Stimulated activated memory B cell treated with anti-CD40 and anti-IgM and Interleukin-4, amounts not matched to agents 10 μg/mL and 1 μg/mL and 100 μg/mL, for 72 hours (primary cell): ENCODE results near the gene AXIN1.
"Not testable (repeated sequence)": the region's sequence is repeated elsewhere in the genome, so short reads cannot be mapped to it uniquely, and the experiment has no call there.

Source experiments
- ATAC-seq: fragments of 150-1000 bp; cut with Tn5 transposase; 2 replicates; pipeline ENCODE4 v1.10.0; 2021
- H3K27ac Mint-ChIP-seq: one replicate; pipeline ENCODE4 v1.8.0; 2022; ENCODE audit warnings: mild to moderate bottlenecking, mixed read lengths
- H3K27me3 Mint-ChIP-seq: one replicate; pipeline ENCODE4 v1.8.0; 2022; ENCODE audit warnings: mixed read lengths
- H3K36me3 Mint-ChIP-seq: one replicate; pipeline ENCODE4 v1.8.0; 2022; ENCODE audit warnings: mixed read lengths
- H3K4me1 Mint-ChIP-seq: one replicate; pipeline ENCODE4 v1.8.0; 2022; ENCODE audit warnings: mixed read lengths
- H3K4me3 Mint-ChIP-seq: one replicate; pipeline ENCODE4 v1.8.0; 2022; ENCODE audit warnings: mild to moderate bottlenecking, moderate library complexity, mixed read lengths
- H3K9me3 Mint-ChIP-seq: one replicate; pipeline ENCODE4 v1.8.0; 2022; ENCODE audit warnings: mixed read lengths

The AXIN1 gene

DNA sequence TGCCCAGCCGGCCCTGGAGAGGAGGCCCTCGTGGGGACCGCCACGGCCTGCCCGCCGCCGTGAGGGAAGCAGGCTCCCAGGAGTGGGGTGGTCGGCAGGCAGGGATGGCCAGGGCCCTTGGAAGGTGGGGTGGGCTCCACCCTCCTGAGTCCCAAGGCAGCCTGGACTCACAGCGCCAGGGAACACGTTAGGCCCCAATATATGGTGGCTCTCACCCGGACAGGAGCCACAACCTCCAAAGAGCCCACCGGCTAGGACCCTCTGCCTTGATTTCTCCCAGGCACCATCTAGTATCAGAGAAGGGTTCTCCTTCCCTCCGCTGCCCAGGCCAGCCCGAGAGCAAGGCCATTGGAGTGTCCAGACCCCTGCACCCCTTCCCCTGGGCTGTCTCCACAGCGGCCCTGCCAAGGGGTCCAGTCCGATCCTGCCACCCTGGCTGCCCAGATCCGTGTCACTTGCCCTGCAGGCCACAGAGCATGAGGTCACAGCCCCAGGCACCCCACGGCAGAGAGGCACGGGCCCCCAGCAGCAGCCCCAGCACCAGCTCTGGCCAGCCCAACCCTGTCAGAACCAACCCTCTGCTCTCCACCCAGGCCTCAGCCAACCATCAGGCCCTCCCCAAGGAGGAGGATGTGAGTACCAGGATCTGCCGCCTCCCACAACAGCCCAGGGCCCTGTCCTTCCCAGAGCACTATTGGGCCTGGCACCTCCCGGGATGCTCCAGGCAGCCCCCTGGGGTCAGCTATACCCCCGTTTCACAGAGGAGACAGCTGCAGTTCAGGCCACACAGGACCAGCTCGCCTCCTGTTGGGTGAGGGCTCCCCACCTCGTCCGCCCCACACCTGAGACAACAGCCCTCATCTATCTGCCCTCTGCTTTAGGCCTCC is 1.1 kb upstream of the AXIN1 start:
- Mint-ChIP-seq H3K27me3 (no peaks in the 10 kb centered on the region), H3K4me3 (peak overlapping the region; percentile 27), H3K27ac (no peak overlapping the region), H3K4me1 (peaks cover 17% of the 10 kb centered on the region), H3K9me3 (no peaks in the 10 kb centered on the region), H3K36me3 (no peaks in the 10 kb centered on the region)
- no peak for ATAC-seq

DNA sequence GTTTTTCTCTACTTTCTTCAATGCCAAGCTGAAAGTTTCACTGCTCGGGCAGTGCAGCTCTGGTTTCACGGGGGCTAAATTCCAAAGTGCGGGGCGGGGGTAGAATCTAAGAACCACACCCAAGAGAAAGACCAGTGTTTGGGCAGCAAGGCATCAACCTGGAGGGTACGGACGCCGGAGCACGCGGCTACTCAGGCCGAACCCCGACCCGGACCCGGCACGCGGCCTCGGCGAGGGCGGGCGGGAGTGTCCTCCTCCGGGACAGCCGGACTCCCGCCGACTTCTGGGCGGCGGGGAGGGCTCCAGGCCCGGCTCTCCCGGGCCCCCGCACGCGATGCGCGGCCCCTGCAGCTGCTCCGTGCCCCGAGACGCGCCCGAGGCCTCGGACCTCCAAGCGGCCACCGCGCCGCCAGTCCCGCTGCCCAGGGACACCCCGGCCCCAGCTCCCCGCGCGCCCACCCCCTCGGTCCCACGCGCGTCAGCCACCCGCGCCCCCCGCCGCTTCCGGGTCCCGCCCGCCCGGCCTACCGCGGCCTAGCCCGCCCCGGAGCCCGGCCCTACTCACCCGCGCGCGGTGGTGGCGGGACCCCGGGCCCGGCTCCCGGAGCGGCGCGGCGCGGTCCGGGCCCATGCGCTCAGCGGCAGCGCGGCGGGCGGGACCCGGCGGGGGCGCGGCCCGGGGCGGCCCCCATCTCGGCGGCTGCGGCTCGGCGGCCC is 561 bp downstream of the AXIN1 start:
- H3K27me3 Mint-ChIP-seq: no peaks in the 10 kb centered on the region
- peak overlapping the region; percentile 44 for H3K27ac Mint-ChIP-seq
- peak; percentile 48 for ATAC-seq
- H3K9me3 Mint-ChIP-seq: no peaks in the 10 kb centered on the region
- peaks cover 8% of the 10 kb centered on the region for H3K36me3 Mint-ChIP-seq
- peaks cover 34% of the 10 kb centered on the region for H3K4me1 Mint-ChIP-seq
- peak overlapping the region; percentile 79 for H3K4me3 Mint-ChIP-seq

DNA sequence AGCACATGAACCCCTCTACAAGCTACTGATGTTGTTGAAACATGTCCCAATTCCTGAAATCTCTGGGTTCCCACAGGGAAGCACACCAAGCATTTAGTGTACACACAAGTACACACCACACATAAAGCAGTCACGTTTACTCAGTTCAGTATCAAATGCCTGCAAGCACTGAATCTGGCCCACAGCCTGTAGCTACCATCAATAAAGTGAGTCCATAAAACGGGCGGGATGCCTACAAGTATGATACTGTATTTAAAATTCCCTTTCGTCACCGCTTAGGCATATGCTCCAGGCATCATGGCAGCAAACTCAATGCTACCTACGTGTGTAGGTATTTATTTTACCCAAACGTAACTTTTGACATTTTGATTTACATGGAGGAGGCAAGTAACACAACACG is 2.3 kb downstream of the AXIN1 start:
- Mint-ChIP-seq H3K36me3 (peaks cover 26% of the 10 kb centered on the region), H3K4me1 (peaks cover 44% of the 10 kb centered on the region), H3K9me3 (no peaks in the 10 kb centered on the region), H3K27me3 (no peaks in the 10 kb centered on the region), H3K4me3 (no peak overlapping the region), H3K27ac (no peak overlapping the region)
- no peak for ATAC-seq

DNA sequence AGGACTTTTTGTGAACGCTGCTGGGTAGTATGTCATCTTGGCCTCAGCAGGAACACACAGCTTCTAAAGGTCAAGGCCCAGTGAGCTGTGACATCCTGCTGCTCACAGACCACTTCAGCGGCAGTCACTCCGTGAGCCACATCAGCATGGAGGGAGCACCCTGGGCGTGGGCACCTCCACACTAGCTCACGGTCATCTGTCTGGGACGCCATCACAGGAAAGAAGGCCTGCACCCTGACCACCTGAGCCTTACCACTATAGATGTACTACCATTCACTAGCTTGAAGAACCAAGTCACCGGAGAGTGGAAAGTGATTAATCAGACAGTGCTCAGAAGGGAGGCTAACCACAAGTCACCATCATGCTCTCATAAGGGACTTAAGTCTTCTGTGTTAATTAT is 3.3 kb downstream of the AXIN1 start:
- Mint-ChIP-seq H3K4me3 (peak overlapping the region; percentile 51), H3K36me3 (peaks cover 34% of the 10 kb centered on the region), H3K9me3 (no peaks in the 10 kb centered on the region), H3K4me1 (peaks cover 50% of the 10 kb centered on the region), H3K27me3 (no peaks in the 10 kb centered on the region), H3K27ac (peak overlapping the region; percentile 82)
- ATAC-seq: peak; percentile 48

DNA sequence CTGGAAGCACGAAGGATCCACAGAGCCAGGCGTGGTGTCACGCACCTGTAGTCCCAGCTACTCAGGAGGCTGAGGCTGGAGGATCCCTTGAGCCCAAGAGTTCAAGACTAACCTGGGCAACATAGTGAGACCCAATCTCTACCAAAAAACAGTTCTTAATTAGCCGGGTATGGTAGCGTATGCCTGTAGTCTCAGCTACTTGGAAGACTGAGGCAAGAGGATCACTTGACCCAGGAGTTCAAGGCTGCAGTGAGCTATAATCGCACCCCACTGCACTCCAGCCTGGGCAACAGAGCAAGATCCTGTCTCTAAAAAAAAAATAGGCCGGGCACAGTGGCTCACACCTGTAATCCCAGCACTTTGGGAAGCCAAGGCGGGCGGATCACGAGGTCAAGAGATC is 4.0 kb downstream of the AXIN1 start:
- Mint-ChIP-seq H3K36me3 (peaks cover 40% of the 10 kb centered on the region), H3K27ac (peak overlapping the region; percentile 82), H3K4me1 (peaks cover 50% of the 10 kb centered on the region), H3K4me3 (peak overlapping the region; percentile 24)
- H3K27me3 Mint-ChIP-seq, H3K9me3 Mint-ChIP-seq, ATAC-seq: not testable (repeated sequence)

DNA sequence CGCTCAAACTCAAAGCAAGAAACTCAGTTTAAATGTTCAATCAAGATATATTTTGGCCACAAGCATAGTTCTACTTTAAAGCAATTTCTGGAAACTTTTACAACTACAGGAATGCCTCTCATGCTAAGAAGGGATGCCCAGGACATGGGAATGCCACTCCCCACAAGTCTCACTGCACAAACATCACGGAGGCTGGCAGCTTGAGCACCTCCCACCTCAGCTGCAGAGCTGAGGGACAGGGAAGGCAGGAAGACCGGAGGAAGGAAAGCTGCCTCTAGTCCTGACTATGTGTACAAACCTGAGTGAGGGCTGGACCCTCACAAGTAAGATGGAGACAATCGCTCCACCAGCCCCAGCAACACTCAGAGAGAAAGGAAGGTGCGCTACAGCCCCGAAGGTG is 5.3 kb downstream of the AXIN1 start:
- H3K9me3 Mint-ChIP-seq: no peaks in the 10 kb centered on the region
- H3K27me3 Mint-ChIP-seq: no peaks in the 10 kb centered on the region
- H3K4me3 Mint-ChIP-seq: no peak overlapping the region
- peaks cover 60% of the 10 kb centered on the region for H3K4me1 Mint-ChIP-seq
- peaks cover 52% of the 10 kb centered on the region for H3K36me3 Mint-ChIP-seq
- no peak overlapping the region for H3K27ac Mint-ChIP-seq
- no peak for ATAC-seq

DNA sequence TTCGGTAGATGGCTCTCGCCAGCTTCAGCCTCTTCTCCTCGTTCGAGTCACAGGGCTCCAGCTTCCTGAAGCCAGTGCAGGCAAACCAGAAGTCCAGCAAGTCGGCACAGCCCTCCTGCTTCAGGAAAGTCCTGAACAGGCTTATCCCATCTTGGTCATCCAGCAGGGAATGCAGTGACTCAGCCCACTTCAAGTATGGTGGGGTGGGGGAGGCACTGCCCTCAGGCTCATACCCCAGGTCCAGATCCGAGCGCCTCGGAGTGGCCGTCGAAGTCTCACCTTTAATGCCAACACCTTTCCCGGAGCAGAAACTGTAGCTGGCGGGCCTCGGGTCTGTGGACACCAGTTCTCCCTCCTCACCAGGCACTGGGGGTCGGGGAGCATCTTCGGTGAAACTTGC is 5.9 kb downstream of the AXIN1 start:
- ATAC-seq: no peak
- H3K36me3 Mint-ChIP-seq: peaks cover 57% of the 10 kb centered on the region
- no peaks in the 10 kb centered on the region for H3K9me3 Mint-ChIP-seq
- H3K27me3 Mint-ChIP-seq: no peaks in the 10 kb centered on the region
- no peak overlapping the region for H3K27ac Mint-ChIP-seq
- peaks cover 64% of the 10 kb centered on the region for H3K4me1 Mint-ChIP-seq
- no peak overlapping the region for H3K4me3 Mint-ChIP-seq

DNA sequence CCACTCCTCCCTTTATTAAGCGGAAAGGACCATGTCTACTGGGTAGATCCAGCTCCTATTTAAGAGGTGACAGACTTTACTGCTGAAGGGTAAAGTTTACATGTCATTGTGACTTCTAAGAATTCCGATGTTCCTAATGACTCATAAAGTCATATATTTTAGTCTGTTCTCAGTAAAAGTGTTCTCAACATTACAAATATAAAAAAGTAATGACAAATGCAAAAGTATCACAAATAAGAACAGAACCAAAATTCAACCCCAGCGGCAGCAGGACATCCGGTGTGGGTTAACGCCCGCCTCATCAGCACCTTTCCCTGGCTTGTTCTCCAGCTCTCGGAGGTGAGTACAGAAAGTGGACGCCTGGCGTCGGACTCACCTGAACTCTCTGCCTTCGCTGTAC is 6.8 kb downstream of the AXIN1 start:
- Mint-ChIP-seq H3K36me3 (peaks cover 57% of the 10 kb centered on the region), H3K27ac (no peak overlapping the region), H3K4me3 (no peak overlapping the region), H3K27me3 (no peaks in the 10 kb centered on the region), H3K9me3 (no peaks in the 10 kb centered on the region), H3K4me1 (peaks cover 63% of the 10 kb centered on the region)
- ATAC-seq: no peak

DNA sequence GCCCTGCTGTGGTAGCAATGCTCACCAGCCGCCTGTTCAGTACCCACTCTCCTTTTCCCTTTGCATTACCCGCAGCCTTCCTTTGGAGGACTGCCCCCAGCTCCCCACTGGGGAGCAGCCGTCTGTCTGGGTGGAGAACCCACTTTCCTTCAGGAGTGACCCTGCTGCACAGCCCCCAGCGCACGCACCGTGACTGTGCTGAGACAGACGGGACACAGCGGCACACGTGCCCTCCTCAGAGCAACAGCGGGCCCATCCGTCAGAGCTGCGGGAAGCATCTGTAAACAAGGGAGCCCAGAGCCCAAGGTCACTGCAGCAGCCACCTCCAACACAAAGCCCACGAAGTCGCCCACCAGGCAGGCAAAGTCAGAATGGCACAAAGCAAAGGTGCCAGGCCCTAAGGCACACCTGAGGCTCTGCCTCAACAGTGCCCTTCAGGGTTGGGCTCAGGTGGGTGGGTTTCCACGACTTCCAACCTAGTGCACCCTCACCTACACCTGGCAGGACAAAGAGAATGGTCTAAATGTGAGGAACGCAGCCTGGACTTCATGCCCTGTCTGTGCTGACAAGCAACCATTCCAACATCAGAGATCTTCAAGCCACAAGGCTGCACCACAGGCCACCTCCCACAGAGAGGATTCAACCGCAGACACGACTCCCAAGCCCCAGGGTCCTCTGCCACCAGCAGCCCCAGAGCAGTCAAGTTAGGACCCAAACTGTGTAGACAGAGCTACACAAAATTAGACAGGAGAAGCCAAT is 9.9 kb downstream of the AXIN1 start:
- no peaks in the 10 kb centered on the region for H3K9me3 Mint-ChIP-seq
- peaks cover 63% of the 10 kb centered on the region for H3K4me1 Mint-ChIP-seq
- no peak overlapping the region for H3K4me3 Mint-ChIP-seq
- ATAC-seq: no peak
- no peaks in the 10 kb centered on the region for H3K27me3 Mint-ChIP-seq
- H3K36me3 Mint-ChIP-seq: peaks cover 63% of the 10 kb centered on the region
- H3K27ac Mint-ChIP-seq: no peak overlapping the region

DNA sequence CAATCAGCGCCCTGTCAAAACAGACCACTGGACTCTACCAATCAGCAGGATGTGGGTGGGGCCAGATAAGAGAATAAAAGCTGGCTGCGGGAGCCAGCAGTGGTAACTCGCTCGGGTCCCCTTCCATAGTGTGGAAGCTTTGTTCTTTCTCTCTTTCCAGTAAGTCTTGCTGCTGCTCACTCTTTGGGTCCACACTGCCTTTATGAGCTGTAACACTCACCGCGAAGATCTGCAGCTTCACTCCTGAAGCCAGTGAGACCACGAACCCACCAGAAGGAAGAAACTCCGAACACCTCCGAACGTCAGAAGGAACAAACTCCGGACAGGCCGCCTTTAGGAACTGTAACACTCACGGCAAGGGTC is 10.6 kb downstream of the AXIN1 start:
- not testable (repeated sequence) for H3K27me3 Mint-ChIP-seq, H3K4me3 Mint-ChIP-seq, H3K27ac Mint-ChIP-seq, ATAC-seq, H3K9me3 Mint-ChIP-seq
- Mint-ChIP-seq H3K4me1 (peaks cover 61% of the 10 kb centered on the region), H3K36me3 (peaks cover 56% of the 10 kb centered on the region)

DNA sequence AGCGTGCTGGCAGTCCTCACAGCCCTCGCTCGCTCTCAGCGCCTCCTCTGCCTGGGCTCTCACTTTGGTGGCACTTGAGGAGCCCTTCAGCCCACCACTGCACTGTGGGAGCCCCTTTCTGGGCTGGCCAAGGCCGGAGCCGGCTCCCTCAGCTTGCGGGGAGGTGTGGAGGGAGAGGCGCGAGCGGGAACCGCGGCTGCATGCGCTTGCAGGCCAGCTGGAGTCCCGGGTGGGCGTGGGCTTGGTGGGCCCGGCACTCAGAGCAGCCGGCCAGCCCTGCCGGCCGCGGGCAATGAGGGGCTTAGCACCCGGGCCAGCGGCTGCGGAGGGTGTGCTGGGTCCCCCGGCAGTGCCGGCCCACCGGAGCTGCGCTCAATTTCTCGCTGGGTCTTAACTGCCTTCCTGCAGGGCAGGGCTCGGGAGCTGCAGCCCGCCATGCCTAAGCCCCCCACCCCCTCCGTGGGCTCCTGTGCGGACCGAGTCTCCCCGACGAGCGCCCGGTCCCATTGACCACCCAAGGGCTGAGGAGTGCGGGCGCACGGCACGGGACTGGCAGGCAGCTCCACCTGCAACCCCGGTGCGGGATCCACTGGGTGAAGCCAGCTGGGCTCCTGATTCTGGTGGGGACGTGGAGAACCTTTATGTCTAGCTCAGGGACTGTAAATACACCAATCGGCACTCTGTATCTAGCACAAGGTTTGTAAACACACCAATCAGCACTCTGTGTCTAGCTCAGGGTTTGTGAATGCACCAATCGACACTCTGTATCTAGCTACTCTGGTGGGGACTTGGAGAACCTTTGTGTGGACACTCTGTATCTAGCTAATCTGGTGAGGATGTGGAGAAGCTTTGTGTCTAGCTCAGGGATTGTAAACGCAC is 11.2 kb downstream of the AXIN1 start:
- not testable (repeated sequence) for H3K4me3 Mint-ChIP-seq, ATAC-seq
- H3K4me1 Mint-ChIP-seq: peaks cover 64% of the 10 kb centered on the region

DNA sequence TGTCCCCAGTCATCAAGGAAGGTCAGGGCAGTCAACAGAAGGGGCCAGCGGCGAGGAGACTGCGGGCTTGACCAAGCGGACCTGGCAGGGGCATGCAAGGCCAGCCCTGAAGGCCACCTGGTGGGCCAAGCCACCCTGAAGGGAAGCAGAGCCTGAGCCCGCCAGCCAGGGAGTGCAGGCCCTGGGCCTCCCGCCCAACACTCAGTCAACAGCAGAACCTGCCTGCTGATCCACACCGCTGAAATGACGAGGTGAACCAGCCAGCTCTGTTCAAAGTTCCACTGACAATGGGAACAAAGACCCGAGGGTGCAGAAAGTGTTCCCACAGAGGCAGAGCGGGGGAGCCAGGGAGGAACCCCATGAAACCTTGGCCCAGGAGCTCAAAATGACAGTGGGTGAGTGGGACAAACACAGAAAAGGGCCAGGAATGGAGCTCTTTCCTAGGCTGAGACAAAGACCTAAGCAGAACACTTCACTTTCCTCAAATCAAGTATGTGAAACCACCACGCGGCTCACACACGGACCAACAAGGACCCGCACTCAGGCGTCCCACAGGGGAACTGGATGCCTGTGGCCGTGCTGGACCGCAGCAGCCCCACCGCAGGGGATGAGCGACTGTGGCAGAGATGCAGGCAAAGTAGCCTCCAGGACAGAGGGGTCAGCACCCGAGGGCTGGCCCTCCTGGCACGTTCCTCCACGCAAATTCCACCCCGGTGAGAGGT is 12.0 kb downstream of the AXIN1 start:
- H3K4me3 Mint-ChIP-seq: no peak overlapping the region
- H3K4me1 Mint-ChIP-seq: peaks cover 67% of the 10 kb centered on the region
- H3K9me3 Mint-ChIP-seq: no peaks in the 10 kb centered on the region
- peaks cover 42% of the 10 kb centered on the region for H3K36me3 Mint-ChIP-seq
- H3K27ac Mint-ChIP-seq: peak overlapping the region; percentile 46
- H3K27me3 Mint-ChIP-seq: no peaks in the 10 kb centered on the region
- ATAC-seq: no peak

More for the DNA sequence above, 11.2 kb downstream of the AXIN1 start:
- H3K9me3 Mint-ChIP-seq, H3K27ac Mint-ChIP-seq, H3K27me3 Mint-ChIP-seq: not testable (repeated sequence)
- H3K36me3 Mint-ChIP-seq: peaks cover 50% of the 10 kb centered on the region

DNA sequence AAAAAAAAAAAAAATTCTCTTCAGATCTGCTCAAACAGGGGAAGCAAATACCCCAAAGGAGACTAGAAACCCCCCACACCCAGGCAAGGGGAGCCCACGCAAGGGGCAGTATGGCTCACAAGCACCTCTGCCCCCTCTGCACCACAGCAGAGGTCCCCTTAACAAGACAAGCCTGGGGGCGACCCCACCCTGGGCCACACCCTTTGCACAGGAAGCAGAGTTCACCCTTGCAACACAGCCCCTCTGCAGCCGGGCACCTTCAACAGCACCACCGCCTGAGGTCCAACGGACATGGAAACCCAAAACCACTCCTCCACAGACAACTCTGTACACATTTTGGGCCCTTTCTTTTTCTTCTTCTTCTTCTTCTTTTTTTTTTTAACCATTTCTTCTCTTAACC is 12.8 kb downstream of the AXIN1 start:
- no peaks in the 10 kb centered on the region for H3K27me3 Mint-ChIP-seq
- peaks cover 33% of the 10 kb centered on the region for H3K36me3 Mint-ChIP-seq
- peak overlapping the region; percentile 46 for H3K27ac Mint-ChIP-seq
- H3K4me1 Mint-ChIP-seq: peaks cover 67% of the 10 kb centered on the region
- no peak for ATAC-seq
- H3K9me3 Mint-ChIP-seq: no peaks in the 10 kb centered on the region
- peak overlapping the region; percentile 11 for H3K4me3 Mint-ChIP-seq

DNA sequence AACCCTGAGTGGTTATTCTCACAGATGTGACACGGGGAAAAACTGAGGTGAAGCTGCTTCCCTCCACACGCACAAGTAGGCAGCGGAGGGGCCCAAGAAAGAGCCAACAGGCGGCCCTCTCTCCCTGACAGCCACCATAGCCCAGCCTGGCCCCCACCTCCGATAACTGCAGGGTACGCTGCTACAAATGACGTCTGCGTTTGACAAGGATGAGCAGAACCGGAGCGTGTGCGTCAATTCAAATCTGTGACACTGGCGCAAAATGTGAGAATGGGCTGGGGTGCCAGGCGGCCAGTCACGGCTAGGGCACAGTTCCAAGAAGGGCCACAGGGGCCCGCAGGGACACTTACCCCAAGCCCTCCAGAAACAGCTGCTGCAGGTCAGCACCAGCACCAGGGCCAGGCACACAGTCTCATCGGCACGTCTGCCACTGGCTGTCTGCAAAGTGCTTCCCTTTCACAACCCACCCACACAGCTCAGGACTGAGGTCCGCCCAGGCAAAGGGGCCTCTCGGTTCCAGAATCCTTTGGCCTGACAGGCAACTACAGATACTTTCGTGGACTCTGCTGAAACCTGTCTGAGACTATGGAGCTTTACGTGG is 14.4 kb downstream of the AXIN1 start:
- Mint-ChIP-seq H3K4me3 (no peak overlapping the region), H3K27me3 (no peaks in the 10 kb centered on the region), H3K4me1 (peaks cover 77% of the 10 kb centered on the region), H3K9me3 (no peaks in the 10 kb centered on the region), H3K36me3 (peaks cover 21% of the 10 kb centered on the region), H3K27ac (no peak overlapping the region)
- ATAC-seq: no peak
